IMR-90 (cell line): ENCODE results near the gene CERT1. TPM values are rescaled to one million over a fixed set of nuclear protein-coding genes. Genes with fewer than 3 reads are reported as not detected.

Experiments used
- ATAC-seq: fragments of 200-7000 bp; cut with Tn5 transposase; 2 replicates; pipeline ENCODE4 v1.9.1; 2020; ENCODE audit warnings: low read depth, mild to moderate bottlenecking, moderate library complexity
- BruUV-seq: library from RNA; stranded (reverse); fragments of 400-500 nt; replicated peaks from 2 replicates; lab custom pipeline; 2021; lab: Mats Ljungman, UMichigan
- CTCF ChIA-PET: fragments of 300-600 bp; formaldehyde crosslinking; extraction: SDS; loops from one replicate; lab custom pipeline; 2021; ENCODE audit warnings: antibody characterized with exemption; lab: Yijun Ruan, JAX
- POLR2A ChIA-PET: fragments of 300-600 bp; sonication (Branson Sonifier 250); formaldehyde crosslinking; loops from one replicate; lab custom pipeline; 2022; ENCODE audit warnings: antibody characterized with exemption; ENCODE audit not compliant: unreplicated experiment; lab: Charles Lee
- DNase-seq: peaks from one replicate; pipeline ENCODE4 v3.0.0; 2013
- H2AFZ ChIP-seq: replicated peaks from 2 replicates; pipeline ENCODE3; 2013; ENCODE audit warnings: low read length, mild to moderate bottlenecking; ENCODE audit not compliant: poor library complexity
- H2AK5ac ChIP-seq: 2 replicates; pipeline ENCODE4 v1.6.1; 2013; ENCODE audit warnings: low read depth, low read length, inconsistent platforms
- H2AK9ac ChIP-seq: replicated peaks from 2 replicates; pipeline ENCODE3; 2013; ENCODE audit warnings: mild to moderate bottlenecking, low read depth, low read length, moderate library complexity; ENCODE audit not compliant: poor library complexity
- H2BK120ac ChIP-seq: 2 replicates; pipeline ENCODE4 v1.6.1; 2013; ENCODE audit warnings: low read depth, low read length, inconsistent platforms
- H2BK15ac ChIP-seq: 3 replicates; pipeline ENCODE4 v1.6.1; 2013; ENCODE audit warnings: low read depth, low read length, inconsistent platforms
- H2BK20ac ChIP-seq: 2 replicates; pipeline ENCODE4 v1.6.1; 2013; ENCODE audit warnings: low read depth, mild to moderate bottlenecking, inconsistent platforms, low read length, moderate library complexity
- H2BK5ac ChIP-seq: 2 replicates; pipeline ENCODE4 v1.6.1; 2013; ENCODE audit warnings: mild to moderate bottlenecking, low read depth, low read length, inconsistent platforms; ENCODE audit not compliant: poor library complexity, severe bottlenecking
- H3K14ac ChIP-seq: replicated peaks from 2 replicates; pipeline ENCODE4 v1.6.1; 2013; ENCODE audit warnings: low read depth, low read length, inconsistent platforms
- H3K18ac ChIP-seq: 2 replicates; pipeline ENCODE4 v1.6.1; 2013; ENCODE audit warnings: low read depth, low read length, control low read depth
- H3K23ac ChIP-seq: 2 replicates; pipeline ENCODE4 v1.6.1; 2013; ENCODE audit warnings: low read depth, low read length, inconsistent platforms
- H3K27ac ChIP-seq: 2 replicates; pipeline ENCODE4 v1.5.1; 2013; ENCODE audit warnings: mild to moderate bottlenecking, control low read depth, low read length; ENCODE audit not compliant: insufficient read depth
- H3K27me3 ChIP-seq: 2 replicates; pipeline ENCODE4 v1.6.1; 2013; ENCODE audit warnings: low read length; ENCODE audit not compliant: control insufficient read depth, insufficient read depth
- H3K36me3 ChIP-seq: 2 replicates; pipeline ENCODE4 v1.6.1; 2013; ENCODE audit warnings: low read length, mixed read lengths; ENCODE audit not compliant: control insufficient read depth, insufficient read depth
- H3K4ac ChIP-seq: 2 replicates; pipeline ENCODE4 v1.6.1; 2013; ENCODE audit warnings: low read depth, low read length, inconsistent platforms
- H3K4me1 ChIP-seq: 2 replicates; pipeline ENCODE4 v1.6.1; 2013; ENCODE audit warnings: low read length, mixed read lengths; ENCODE audit not compliant: control insufficient read depth, insufficient read depth
- H3K4me2 ChIP-seq: 2 replicates; pipeline ENCODE4 v1.6.1; 2013; ENCODE audit warnings: low read depth, mild to moderate bottlenecking, control low read depth, low read length, moderate library complexity
- H3K4me3 ChIP-seq: 2 replicates; pipeline ENCODE4 v1.5.1; 2013; ENCODE audit warnings: low read depth, mild to moderate bottlenecking, control low read depth, low read length, moderate library complexity; ENCODE audit not compliant: insufficient read depth
- H3K56ac ChIP-seq: 2 replicates; pipeline ENCODE4 v1.6.1; 2013; ENCODE audit warnings: low read length, inconsistent platforms; ENCODE audit not compliant: insufficient read depth; ENCODE audit errors: extremely low read depth
- H3K79me1 ChIP-seq, 2 experiments: 2 replicates each; pipeline ENCODE4 v1.6.1; 2013; ENCODE audit warnings: low read length in 2 of 2, inconsistent platforms in 1 of 2, low read depth in 1 of 2
- H3K9ac ChIP-seq: 2 replicates; pipeline ENCODE4 v1.6.1; 2013; ENCODE audit warnings: low read depth, low read length, control low read depth
- H3K9me1 ChIP-seq: 2 replicates; pipeline ENCODE4 v1.6.1; 2013; ENCODE audit warnings: low read length, inconsistent platforms; ENCODE audit not compliant: insufficient read depth
- H3K9me3 ChIP-seq: 2 replicates; pipeline ENCODE4 v1.6.1; 2013; ENCODE audit warnings: low read length; ENCODE audit not compliant: control insufficient read depth, insufficient read depth
- H4K20me1 ChIP-seq: 2 replicates; pipeline ENCODE4 v1.6.1; 2013; ENCODE audit warnings: low read length, inconsistent platforms; ENCODE audit not compliant: insufficient read depth
- H4K5ac ChIP-seq: 2 replicates; pipeline ENCODE4 v1.6.1; 2013; ENCODE audit warnings: mild to moderate bottlenecking, low read depth, low read length, control low read depth
- H4K8ac ChIP-seq, 2 experiments: 2 replicates each; pipeline ENCODE4 v1.6.1; 2013; ENCODE audit warnings: low read depth in 2 of 2, low read length in 2 of 2, control low read depth in 1 of 2, inconsistent platforms in 1 of 2
- H4K91ac ChIP-seq: 2 replicates; pipeline ENCODE4 v1.6.1; 2013; ENCODE audit warnings: low read depth, low read length, inconsistent platforms; ENCODE audit not compliant: insufficient read depth
- BHLHE40 ChIP-seq: fragments of 150-350 bp; IDR thresholded peaks from 2 replicates; pipeline ENCODE4 v1.6.1; 2016; ENCODE audit warnings: mild to moderate bottlenecking, low read depth, low read length
- CEBPB ChIP-seq: IDR thresholded peaks from 2 replicates; pipeline ENCODE4 v1.6.1; 2012; ENCODE audit warnings: low read depth, low read length, improper control_type of control experiment
- WGBS, 2 experiments: methylation state at CpG; one replicate each; pipeline versions ENCODE4 v1.1.5 to v1.1.7; 2013; ENCODE audit warnings: missing lambda C conversion rate in 2 of 2; ENCODE audit not compliant: insufficient read length in 1 of 2; ENCODE audit errors: extremely low coverage in 2 of 2; 5-methylcytosine and 5-hydroxymethylcytosine counted together
- dilution Hi-C: fragments of 300-500 bp; cut with HindIII; formaldehyde crosslinking; loops from one replicate; pipeline ENCODE4 v1.14.3; 2018; ENCODE audit warnings: low sequenced_read_pairs; ENCODE audit not compliant: unreplicated experiment
- in situ Hi-C: fragments of 300-500 bp; cut with MboI; formaldehyde crosslinking; loops from 3 replicates; pipeline ENCODE4 v1.14.3; 2019; ENCODE audit warnings: low sequenced_read_pairs, inconsistent platforms, mixed read lengths
- intact Hi-C: fragments of 100-400 bp; cut with micrococcal nuclease; formaldehyde crosslinking; loops from 2 replicates; pipeline ENCODE4 v1.10.0; 2022
- polyA plus RNA-seq, 3 experiments: library from polyadenylated mRNA; depleted of rRNA; stranded (reverse); fragments of >200 nt; gene quantifications; 2 replicates each; pipeline ENCODE4 v1.2.3, GENCODE V29; 2012; ENCODE audit warnings: low replicate concordance in 1 of 3
- total RNA-seq: library from RNA; depleted of rRNA; stranded (reverse); fragments of >200 nt; gene quantifications from 2 replicates; pipeline ENCODE4 v1.2.3, GENCODE V29; 2012

Gene CERT1
- total and polyA plus RNA-seq, 2 of the 4 experiments (the other 2 are of a cell fraction) = 7.2 TPM

- Histone ChIP-seq H3K56ac (no peak overlapping the region), H4K20me1 (peaks cover 16% of the 10 kb centered on the region; the same call in 1 of the 2 replicates), H2AFZ (no peak overlapping the region), H3K9me3 (no peaks in the 10 kb centered on the region), H3K27me3 (no peaks in the 10 kb centered on the region), H3K14ac (no peak overlapping the region), H3K27ac (no peak overlapping the region), H3K18ac (no peak overlapping the region), H2BK5ac (no peak overlapping the region), H3K9ac (no peak overlapping the region), H3K4me3 (no peak overlapping the region), H4K5ac (no peak overlapping the region), H3K4me1 (peaks cover 2% of the 10 kb centered on the region; the same call in 1 of the 2 replicates), H2AK5ac (no peak overlapping the region), H4K8ac (no peak overlapping the region), H3K79me1 (peaks cover 40 to 44% of the 10 kb centered on the region in 2 experiments), H3K9me1 (peaks cover 4% of the 10 kb centered on the region), H2BK120ac (no peak overlapping the region), H2BK20ac (no peak overlapping the region), H3K23ac (no peak overlapping the region), H3K4me2 (no peak overlapping the region), H2BK15ac (no peak overlapping the region), H3K36me3 (no peaks in the 10 kb centered on the region), H4K91ac (no peak overlapping the region), H3K4ac (no peak overlapping the region), H2AK9ac (no peak overlapping the region)
- WGBS, 2 experiments = no CpG with 5 or more reads among the region's 1 CpG
- ChIA-PET CTCF (interaction anchor here (0.7 to 1.3 kb wide), 2 partner anchors 9 to 1156 kb away, joined by 3 to 8 read pairs; no protein-coding TSS in a partner anchor), POLR2A (no interaction called here)
- ATAC-seq (no peak), DNase-seq (peak; percentile 44)
- dilution Hi-C loops = no loop called here
- TF ChIP-seq BHLHE40 (no peak), CEBPB (peak; percentile 92)
- intact Hi-C loops = no loop called here
- no TSS peak for BruUV-seq
- in situ Hi-C loops = no loop called here
Measured at GRCh38 chr5:75461679-75462078, 49.8 kb downstream of the CERT1 start.
